HepG2 (cell line): Measurements from ENCODE around the gene YPEL3. TPM values are rescaled to one million over a fixed set of nuclear protein-coding genes. Genes with fewer than 3 reads are reported as not detected.

Experiments
- ERF ChIP-seq: IDR thresholded peaks from 2 replicates; pipeline ENCODE4 v1.6.1; 2018; ENCODE audit warnings: missing biosample characterization, missing genetic modification reagents
- FOXK1 ChIP-seq: sonication (generic); formaldehyde crosslinking; IDR thresholded peaks from 2 replicates; pipeline ENCODE4 v1.4.0; 2020; ENCODE audit warnings: low read depth, missing genetic modification reagents, borderline replicate concordance
- KAT7 ChIP-seq: IDR thresholded peaks from 2 replicates; pipeline ENCODE4 v1.6.1; 2018; ENCODE audit warnings: borderline replicate concordance, missing compliant biosample characterization
- KDM6A ChIP-seq: IDR thresholded peaks from 2 replicates; pipeline ENCODE4 v1.6.1; 2016; ENCODE audit warnings: low read depth
- NCOA5 ChIP-seq: sonication (generic); formaldehyde crosslinking; IDR thresholded peaks from 2 replicates; pipeline ENCODE4 v1.4.0; 2020; ENCODE audit warnings: missing genetic modification reagents
- NFYC ChIP-seq: IDR thresholded peaks from 2 replicates; pipeline ENCODE4 v1.6.1; 2016; ENCODE audit warnings: missing genetic modification reagents, missing compliant biosample characterization
- NR1H2 ChIP-seq: sonication (generic); formaldehyde crosslinking; IDR thresholded peaks from 2 replicates; pipeline ENCODE4 v1.8.1; 2022; ENCODE audit warnings: low read depth, missing genetic modification reagents, borderline replicate concordance
- POGZ ChIP-seq: sonication (generic); formaldehyde crosslinking; IDR thresholded peaks from 2 replicates; pipeline ENCODE4 v1.4.0; 2020; ENCODE audit warnings: mild to moderate bottlenecking, missing genetic modification reagents
- POLR2AphosphoS2 ChIP-seq: IDR thresholded peaks from 2 replicates; pipeline ENCODE4 v1.6.1; 2011; ENCODE audit warnings: low read depth, low read length, improper control_type of control experiment
- SMAD3 ChIP-seq: sonication (generic); formaldehyde crosslinking; IDR thresholded peaks from 2 replicates; pipeline ENCODE4 v1.4.0; 2020; ENCODE audit warnings: missing genetic modification reagents
- SP140L ChIP-seq: sonication (generic); formaldehyde crosslinking; IDR thresholded peaks from 2 replicates; pipeline ENCODE4 v1.4.0; 2020; ENCODE audit warnings: missing genetic modification reagents, borderline replicate concordance
- SRSF4 ChIP-seq: fragments of 200-400 bp; formaldehyde crosslinking; IDR thresholded peaks from one replicate; pipeline ENCODE4 v1.6.1; 2018; ENCODE audit warnings: mild to moderate bottlenecking, low read depth, low read length, moderate library complexity; ENCODE audit not compliant: poor library complexity, severe bottlenecking
- ZNF12 ChIP-seq: sonication (generic); formaldehyde crosslinking; IDR thresholded peaks from 2 replicates; pipeline ENCODE4 v1.5.0; 2020; ENCODE audit warnings: missing genetic modification reagents
- ZNF563 ChIP-seq: sonication (generic); formaldehyde crosslinking; IDR thresholded peaks from 2 replicates; pipeline ENCODE4 v1.8.0; 2022; ENCODE audit warnings: mild to moderate bottlenecking, moderate library complexity, missing genetic modification reagents
- ZNF776 ChIP-seq: sonication (generic); formaldehyde crosslinking; IDR thresholded peaks from 2 replicates; pipeline ENCODE4 v1.4.0; 2020; ENCODE audit warnings: mild to moderate bottlenecking, missing genetic modification reagents
- polyA plus RNA-seq, 8 experiments: library from polyadenylated mRNA; depleted of rRNA in 3 of 8; stranded (reverse) in 7 of 8; unstranded in 1 of 8; fragments of >200 nt; fragmentation: Illumina TruSeq in 4 of 8; extraction: Trizol in 4 of 8; gene quantifications; 2 replicates each; pipeline versions ENCODE4 v1.2.1 to v1.2.3, GENCODE V29; 2011 to 2016; ENCODE audit warnings: low read depth in 4 of 8, missing spikeins in 1 of 8, mixed read lengths in 1 of 8; ENCODE audit not compliant: insufficient read depth in 1 of 8
- total RNA-seq, 5 experiments: library from RNA; depleted of rRNA; stranded (reverse); fragments of >200 nt; fragmentation: Illumina TruSeq; extraction: Trizol; gene quantifications; 2 replicates each; pipeline ENCODE4 v1.2.3, GENCODE V29; 2016; ENCODE audit warnings: low read depth in 1 of 5
- TF ChIP-seq, protein P1 (sequence below): IDR thresholded peaks from 2 replicates; pipeline ENCODE4 v1.6.1; 2016; ENCODE audit warnings: missing biosample characterization, missing genetic modification reagents, low read depth
- TF ChIP-seq, protein P2 (sequence below): sonication (generic); formaldehyde crosslinking; IDR thresholded peaks from 2 replicates; pipeline ENCODE4 v1.5.0; 2020; ENCODE audit warnings: mild to moderate bottlenecking, missing genetic modification reagents, borderline replicate concordance
- TF ChIP-seq, protein P3 (sequence below): sonication (generic); formaldehyde crosslinking; IDR thresholded peaks from 2 replicates; pipeline ENCODE4 v1.4.0; 2020; ENCODE audit warnings: missing genetic modification reagents, borderline replicate concordance
- TF ChIP-seq, protein P4 (sequence below): IDR thresholded peaks from 2 replicates; pipeline ENCODE4 v1.6.1; 2016; ENCODE audit warnings: mild to moderate bottlenecking, missing biosample characterization, missing genetic modification reagents

Gene YPEL3
- total and polyA plus RNA-seq, 2 of the 13 experiments (the other 11 are each of a cell fraction or from before 2014, with no cell fraction given): 5.4 to 47.0 TPM

DNA sequence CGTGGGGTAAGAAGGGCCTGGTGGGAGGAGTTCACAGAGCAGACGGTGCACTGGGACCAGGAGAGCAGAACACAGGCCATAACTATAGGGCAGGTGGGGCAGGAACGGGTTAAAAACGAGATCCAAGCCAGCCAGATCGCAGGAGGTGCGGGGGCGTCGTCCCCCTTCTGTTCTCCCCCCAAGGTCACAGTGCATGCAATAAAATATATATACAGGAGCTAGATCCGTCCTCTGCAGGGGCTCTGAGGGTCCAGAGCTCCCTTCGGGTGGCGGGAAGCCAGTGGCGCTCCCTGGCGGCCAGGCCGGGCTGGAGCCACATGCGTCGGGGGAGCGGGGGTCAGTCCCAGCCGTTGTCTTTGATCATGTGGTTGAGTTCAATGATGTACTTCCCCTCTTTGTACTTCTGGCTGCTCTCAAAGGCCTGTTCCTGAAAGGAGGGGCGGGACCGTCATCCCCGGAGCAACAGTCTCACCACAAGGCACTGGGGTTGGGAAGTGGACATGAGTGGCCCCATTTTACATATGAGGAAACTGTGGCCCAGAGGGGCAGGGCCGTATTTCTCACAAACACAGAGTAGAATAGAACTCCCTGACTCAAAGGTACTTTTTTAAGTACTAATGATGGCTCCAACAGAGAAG, 3.5 kb downstream of the YPEL3 start (continued):
- TF ChIP-seq, protein P1, sequence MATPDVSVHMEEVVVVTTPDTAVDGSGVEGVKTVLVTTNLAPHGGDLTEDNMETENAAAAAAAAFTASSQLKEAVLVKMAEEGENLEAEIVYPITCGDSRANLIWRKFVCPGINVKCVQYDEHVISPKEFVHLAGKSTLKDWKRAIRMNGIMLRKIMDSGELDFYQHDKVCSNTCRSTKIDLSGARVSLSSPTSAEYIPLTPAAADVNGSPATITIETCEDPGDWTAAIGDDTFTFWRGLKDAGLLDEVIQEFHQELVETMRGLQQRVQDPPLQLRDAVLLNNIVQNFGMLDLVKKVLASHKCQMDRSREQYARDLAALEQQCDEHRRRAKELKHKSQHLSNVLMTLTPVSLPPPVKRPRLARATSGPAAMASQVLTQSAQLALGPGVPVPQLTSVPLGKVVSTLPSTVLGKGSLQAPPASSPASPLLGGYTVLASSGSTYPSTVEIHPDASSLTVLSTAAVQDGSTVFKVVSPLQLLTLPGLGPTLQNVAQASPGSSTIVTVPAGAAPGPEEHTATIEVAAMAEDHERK (CRISPR knock-in tag): 0 out of 2 replicates have a peak, but pooled peaks have one; percentile 40
- peak; percentile 62 for TF ChIP-seq POGZ
- TF ChIP-seq, protein P2, sequence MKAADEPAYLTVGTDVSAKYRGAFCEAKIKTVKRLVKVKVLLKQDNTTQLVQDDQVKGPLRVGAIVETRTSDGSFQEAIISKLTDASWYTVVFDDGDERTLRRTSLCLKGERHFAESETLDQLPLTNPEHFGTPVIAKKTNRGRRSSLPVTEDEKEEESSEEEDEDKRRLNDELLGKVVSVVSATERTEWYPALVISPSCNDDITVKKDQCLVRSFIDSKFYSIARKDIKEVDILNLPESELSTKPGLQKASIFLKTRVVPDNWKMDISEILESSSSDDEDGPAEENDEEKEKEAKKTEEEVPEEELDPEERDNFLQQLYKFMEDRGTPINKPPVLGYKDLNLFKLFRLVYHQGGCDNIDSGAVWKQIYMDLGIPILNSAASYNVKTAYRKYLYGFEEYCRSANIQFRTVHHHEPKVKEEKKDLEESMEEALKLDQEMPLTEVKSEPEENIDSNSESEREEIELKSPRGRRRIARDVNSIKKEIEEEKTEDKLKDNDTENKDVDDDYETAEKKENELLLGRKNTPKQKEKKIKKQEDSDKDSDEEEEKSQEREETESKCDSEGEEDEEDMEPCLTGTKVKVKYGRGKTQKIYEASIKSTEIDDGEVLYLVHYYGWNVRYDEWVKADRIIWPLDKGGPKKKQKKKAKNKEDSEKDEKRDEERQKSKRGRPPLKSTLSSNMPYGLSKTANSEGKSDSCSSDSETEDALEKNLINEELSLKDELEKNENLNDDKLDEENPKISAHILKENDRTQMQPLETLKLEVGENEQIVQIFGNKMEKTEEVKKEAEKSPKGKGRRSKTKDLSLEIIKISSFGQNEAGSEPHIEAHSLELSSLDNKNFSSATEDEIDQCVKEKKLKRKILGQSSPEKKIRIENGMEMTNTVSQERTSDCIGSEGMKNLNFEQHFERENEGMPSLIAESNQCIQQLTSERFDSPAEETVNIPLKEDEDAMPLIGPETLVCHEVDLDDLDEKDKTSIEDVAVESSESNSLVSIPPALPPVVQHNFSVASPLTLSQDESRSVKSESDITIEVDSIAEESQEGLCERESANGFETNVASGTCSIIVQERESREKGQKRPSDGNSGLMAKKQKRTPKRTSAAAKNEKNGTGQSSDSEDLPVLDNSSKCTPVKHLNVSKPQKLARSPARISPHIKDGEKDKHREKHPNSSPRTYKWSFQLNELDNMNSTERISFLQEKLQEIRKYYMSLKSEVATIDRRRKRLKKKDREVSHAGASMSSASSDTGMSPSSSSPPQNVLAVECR (CRISPR knock-in tag): peak; percentile 66; the same call in 1 of the 2 replicates
- TF ChIP-seq KDM6A: 0 out of 2 replicates have a peak, but pooled peaks have one; percentile 27
- no peak; the same call in 1 of the 2 replicates for TF ChIP-seq KAT7 (CRISPR knock-in tag)
- TF ChIP-seq ZNF563 (CRISPR knock-in tag): no peak
- TF ChIP-seq ZNF776: peak; percentile 84; the same call in 1 of the 2 replicates
- no peak for TF ChIP-seq POLR2AphosphoS2
- TF ChIP-seq NFYC (CRISPR knock-in tag): no peak
- TF ChIP-seq SRSF4: no peak
- TF ChIP-seq, protein P3, sequence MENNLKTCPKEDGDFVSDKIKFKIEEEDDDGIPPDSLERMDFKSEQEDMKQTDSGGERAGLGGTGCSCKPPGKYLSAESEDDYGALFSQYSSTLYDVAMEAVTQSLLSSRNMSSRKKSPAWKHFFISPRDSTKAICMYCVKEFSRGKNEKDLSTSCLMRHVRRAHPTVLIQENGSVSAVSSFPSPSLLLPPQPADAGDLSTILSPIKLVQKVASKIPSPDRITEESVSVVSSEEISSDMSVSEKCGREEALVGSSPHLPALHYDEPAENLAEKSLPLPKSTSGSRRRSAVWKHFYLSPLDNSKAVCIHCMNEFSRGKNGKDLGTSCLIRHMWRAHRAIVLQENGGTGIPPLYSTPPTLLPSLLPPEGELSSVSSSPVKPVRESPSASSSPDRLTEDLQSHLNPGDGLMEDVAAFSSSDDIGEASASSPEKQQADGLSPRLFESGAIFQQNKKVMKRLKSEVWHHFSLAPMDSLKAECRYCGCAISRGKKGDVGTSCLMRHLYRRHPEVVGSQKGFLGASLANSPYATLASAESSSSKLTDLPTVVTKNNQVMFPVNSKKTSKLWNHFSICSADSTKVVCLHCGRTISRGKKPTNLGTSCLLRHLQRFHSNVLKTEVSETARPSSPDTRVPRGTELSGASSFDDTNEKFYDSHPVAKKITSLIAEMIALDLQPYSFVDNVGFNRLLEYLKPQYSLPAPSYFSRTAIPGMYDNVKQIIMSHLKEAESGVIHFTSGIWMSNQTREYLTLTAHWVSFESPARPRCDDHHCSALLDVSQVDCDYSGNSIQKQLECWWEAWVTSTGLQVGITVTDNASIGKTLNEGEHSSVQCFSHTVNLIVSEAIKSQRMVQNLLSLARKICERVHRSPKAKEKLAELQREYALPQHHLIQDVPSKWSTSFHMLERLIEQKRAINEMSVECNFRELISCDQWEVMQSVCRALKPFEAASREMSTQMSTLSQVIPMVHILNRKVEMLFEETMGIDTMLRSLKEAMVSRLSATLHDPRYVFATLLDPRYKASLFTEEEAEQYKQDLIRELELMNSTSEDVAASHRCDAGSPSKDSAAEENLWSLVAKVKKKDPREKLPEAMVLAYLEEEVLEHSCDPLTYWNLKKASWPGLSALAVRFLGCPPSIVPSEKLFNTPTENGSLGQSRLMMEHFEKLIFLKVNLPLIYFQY (CRISPR knock-in tag): no peak
- 0 out of 2 replicates have a peak, but pooled peaks have one; percentile 49 for TF ChIP-seq FOXK1
- peak; percentile 60 for TF ChIP-seq SMAD3 (CRISPR knock-in tag)
- TF ChIP-seq ERF (CRISPR knock-in tag): peak; percentile 61; the same call in 1 of the 2 replicates
- no peak for TF ChIP-seq NCOA5
- TF ChIP-seq, protein P4, sequence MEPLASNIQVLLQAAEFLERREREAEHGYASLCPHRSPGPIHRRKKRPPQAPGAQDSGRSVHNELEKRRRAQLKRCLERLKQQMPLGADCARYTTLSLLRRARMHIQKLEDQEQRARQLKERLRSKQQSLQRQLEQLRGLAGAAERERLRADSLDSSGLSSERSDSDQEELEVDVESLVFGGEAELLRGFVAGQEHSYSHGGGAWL: no peak; the same call in 1 of the 2 replicates
- no peak for TF ChIP-seq SP140L (CRISPR knock-in tag)
- no peak for TF ChIP-seq NR1H2 (CRISPR knock-in tag)
- no peak; the same call in 1 of the 2 replicates for TF ChIP-seq ZNF12
